NCI-H128 (cell line): Measurements from ENCODE around the gene GABRP.
"Not testable (repeated sequence)": the region's sequence is repeated elsewhere in the genome, so short reads cannot be mapped to it uniquely, and the experiment has no call there.

Experiments
- DNase-seq: peaks from one replicate; lab custom pipeline; 2025; ENCODE audit not compliant: unreplicated experiment; lab: John Stamatoyannopoulos, UW

GABRP gene

GRCh38 chr5:170754508-170754907 lies 29.0 kb upstream of the GABRP start:
- DNase-seq: not testable (repeated sequence)

DNA sequence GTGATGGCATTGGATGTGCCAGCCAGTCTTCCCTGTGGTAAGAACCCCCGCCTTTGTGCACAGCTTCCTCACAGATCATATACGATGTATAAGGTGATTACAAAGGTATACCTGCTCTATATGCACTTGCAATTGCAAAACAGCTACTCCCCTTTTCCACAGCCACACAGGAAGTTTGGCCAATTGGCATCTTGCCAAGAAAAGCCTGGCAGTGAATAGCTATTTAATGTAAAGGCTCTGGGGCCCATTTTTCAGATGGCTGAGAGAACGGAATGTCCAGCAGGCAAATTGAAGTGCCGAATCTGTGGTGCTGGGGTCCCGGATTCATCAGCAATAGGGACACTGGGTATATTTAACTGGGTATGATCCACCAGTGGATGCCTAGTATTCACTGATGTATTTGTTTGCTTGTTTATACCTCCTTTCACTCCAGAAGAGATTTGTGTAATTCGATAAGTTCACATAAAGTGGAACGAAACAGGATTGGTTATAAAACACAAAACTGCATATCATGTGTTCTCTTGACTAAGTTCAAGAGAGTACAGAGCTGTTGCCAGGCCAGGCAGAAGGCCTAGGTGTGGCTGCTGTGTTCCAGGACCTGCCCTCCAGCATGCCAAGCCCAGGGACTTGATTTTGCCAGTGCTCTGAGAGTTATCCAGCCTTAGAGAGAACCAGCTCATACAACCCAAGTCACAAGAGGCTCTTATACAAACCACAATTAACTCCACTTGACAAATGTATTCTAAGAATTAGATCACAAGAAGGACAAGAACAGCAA lies 27.7 kb upstream of the GABRP start:
- no peak for DNase-seq

DNA sequence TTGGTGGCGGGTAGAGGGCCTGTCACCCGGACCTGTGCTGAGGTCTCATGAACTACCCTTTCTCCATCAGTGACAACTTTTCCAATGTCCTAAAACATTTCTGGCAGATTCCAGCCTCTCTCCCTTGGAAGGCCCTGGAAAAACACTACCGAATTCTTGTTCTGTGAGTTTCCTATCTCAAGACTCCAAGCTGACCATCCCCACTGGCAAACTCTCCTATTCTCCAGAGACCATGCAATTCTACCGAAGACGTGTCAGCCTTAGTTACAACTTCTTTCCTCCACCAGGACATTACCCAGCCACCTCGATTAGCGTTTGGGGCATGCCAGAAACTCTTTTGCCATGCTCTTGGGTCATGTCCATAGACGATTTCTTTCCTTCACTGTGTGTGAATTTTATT lies 26.8 kb upstream of the GABRP start:
- DNase-seq: no peak

GRCh38 chr5:170757182-170757601 lies 26.3 kb upstream of the GABRP start:
- DNase-seq: no peak

DNA sequence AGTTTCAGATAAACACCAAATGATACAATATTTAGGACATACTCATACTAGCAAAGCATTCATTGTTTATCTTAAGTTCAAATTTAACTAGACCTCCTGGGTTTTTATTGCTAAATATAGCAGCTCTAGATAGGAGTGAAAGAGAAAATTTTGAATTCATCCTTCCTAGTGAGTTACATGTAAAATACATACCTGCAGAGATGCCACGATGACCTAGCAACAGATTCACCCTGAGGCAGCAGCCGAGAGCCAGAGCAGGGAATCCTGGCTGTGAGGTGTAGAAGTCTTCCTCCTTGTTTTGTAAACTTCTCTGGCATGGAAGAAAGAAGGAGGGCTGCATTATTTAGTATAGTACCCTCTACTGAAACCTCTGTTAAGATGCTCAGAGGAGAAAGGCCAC lies 25.9 kb upstream of the GABRP start:
- DNase-seq: no peak

DNA sequence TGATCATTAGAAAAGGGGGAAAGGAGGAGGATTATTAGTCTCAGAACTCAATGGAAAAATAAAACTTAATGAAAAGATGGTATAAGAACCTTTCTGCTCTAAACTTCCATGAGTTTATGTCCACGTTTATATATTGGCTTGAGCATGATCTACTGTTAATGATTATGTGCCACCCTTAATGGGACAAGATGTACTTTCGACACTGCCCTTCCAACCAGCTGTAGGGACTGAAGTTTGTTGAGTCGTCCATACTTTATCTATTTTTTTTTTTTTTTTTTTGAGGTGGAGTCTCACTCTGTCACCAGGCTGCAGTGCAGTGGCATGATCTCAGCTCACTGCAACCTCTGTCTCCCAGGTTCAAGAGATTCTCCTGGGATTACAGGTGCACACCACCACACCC lies 25.0 kb upstream of the GABRP start:
- DNase-seq: no peak

DNA sequence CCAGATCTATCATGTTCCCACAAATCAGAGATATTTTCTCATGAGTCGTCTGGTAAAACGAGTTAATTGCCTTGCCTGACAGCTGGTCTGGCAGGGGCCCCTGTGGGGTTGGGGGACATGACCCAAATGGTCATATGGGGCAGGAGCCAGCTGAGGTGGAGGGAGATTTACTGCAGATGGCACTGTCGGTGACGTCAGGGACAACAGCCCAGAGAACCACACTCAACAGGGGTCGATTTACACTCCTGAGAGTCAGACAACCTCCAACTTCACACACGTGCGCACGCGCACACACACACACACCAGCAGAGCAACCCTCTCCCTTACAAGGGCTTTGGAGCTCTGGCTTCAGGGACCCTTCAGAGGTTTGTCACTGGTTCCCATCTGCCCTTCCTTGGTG lies 23.4 kb upstream of the GABRP start:
- DNase-seq: no peak

DNA sequence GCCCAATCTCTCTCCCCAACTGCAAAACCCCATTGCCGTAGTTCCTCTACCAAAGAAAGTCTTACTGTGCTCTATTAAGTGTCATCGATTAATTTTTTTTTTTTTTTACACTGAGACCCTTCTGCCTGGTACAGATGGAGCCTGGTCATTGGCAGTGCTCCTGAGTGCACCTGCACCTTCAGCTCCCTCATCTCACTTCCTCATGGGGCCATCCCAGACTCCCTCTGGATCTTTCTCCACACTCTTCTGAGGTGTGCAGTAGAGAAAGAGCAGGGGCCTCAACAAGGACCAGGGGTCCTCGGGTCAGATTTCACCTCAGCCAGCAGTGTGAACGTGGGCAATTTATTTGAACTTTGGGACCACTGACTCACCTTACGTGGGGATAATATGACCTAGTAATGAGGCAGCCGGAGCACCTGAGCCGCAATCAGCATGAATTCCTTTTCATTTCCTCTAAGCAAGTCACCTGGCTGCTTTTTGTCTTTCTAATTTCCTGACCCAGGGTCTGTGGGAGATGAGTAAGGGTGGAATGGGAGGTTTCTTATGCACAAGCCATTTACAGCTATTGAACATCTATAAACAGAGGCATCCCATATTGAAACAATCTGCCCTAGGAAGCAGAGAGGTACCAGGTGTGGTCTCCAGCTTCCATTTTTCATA lies 22.3 kb upstream of the GABRP start:
- DNase-seq: no peak

DNA sequence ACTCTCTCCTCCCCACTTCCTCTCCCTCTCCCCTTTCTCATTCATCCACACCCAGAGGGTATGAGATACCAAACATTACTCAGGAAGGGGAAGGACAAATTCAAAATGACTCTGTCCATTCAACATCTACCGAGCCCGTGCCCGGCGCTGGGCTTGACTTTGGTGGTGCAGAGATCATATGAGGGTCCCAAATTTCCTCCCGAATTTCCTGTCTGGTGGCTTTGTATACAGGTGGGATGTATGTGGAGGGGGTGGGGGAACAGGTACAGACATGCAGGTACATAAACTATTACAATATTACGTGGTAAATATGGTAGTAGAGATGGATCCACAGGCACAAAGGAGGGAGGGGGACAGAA lies 21.8 kb upstream of the GABRP start:
- DNase-seq: no peak

GRCh38 chr5:170762298-170762697 lies 21.2 kb upstream of the GABRP start:
- DNase-seq: not testable (repeated sequence)

DNA sequence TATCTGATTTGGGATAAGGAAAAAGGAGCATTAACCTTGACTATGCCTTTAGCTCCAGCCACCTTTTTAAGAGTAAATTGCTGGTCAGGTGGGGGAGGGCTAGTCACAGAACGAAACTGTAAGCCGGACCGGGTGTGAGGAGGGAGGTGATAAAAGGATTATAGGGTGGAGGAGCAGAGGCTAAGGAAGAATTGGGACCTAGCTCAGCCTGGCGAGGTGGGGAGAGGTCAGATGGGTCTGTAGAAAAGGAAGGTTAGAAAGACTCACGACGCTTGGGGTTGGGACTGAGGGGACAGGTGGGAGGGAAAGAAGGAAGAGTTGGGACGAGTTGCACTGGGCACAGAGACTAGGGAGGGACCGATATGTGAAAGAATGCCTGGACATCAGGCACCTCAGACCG lies 17.7 kb upstream of the GABRP start:
- not testable (repeated sequence) for DNase-seq

GRCh38 chr5:170769246-170769645 lies 14.3 kb upstream of the GABRP start:
- DNase-seq: no peak

DNA sequence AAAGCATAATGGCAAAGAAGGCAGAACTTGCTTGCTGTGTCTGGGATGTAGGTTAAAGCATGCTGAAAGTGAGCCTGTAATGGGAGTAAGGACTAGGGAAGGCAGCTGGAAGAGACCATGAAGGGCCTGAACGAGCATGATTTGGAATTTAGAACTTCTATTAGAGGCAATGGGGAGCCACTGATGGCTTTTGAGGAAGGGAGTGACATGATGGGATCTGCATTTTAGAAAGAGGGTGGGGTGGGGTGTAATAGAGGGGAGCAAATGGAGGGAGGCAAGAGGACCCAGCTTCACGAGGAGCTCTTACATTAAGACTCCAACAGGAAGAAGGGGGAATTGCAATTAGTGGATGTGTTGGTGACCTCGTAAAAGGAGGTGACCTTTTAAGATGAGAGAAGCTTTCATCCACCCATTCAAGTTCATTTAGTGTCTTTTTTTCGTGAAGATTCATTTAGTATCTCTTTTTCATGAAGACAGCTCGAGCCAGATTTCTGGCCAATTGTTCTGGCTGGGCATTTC lies 13.6 kb upstream of the GABRP start:
- no peak for DNase-seq

- no peak for DNase-seq
Observed at GRCh38 chr5:170771496-170771895, 12.0 kb upstream of the GABRP start.

GRCh38 chr5:170773024-170773985 lies 10.2 kb upstream of the GABRP start:
- no peak for DNase-seq

GRCh38 chr5:170774831-170775230 lies 8.7 kb upstream of the GABRP start:
- no peak for DNase-seq

DNA sequence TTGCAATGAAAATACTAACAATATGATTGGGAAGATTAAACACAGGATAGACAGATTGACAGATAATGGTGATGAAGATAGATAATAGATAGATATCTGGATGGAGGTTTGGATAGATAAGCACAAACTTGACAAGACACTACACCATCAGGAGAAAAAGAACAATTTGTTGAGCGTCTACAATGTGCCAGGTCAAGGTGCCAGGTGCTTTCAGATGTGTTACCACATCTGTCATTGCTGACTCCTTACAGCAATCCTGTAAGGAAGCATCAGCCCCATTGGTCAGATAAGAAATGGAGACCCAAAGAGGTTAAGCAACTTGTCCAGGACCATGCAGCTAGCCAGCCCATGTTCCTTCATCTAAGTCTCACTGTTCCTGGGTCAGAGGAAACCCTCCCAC lies 1.6 kb upstream of the GABRP start:
- DNase-seq: no peak

DNA sequence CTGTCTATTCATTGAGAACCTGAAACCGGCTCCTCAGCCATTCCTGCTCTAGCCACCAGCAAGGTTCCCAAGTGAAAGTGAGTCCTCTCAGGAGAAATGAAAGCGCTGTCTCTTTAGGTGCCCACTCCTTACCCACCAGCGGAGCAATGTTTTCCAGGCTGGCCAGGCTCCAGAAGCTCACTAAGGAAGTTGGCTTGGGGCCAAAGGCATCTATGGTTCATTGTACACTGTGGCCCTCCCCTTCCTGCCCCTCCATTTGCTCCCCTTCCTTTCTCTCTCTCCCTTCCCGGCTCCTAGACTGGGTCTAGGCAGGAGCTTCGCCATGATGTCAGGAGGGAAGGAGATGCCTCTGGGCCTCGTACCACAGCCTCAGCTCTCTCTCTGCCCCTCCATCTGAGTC lies 1.1 kb upstream of the GABRP start:
- no peak for DNase-seq

DNA sequence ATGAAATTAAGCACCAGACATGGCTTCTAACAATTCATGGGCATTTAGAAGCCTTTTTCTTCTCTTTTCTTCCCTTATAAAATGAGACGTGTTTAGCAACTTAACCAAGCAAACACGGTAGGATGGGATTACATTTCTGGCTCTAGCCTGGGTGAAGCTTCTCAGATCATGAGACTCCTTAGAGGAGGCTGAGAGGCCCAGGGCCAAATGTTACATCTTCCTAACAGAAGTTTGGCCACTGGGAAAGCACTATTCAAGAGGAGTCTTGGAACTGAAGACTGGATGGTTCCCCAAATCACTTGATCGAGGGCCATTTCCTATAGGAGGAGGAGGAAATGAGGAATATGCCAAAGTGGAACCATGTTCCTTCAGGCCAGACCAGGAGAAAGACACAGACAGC lies 1.9 kb downstream of the GABRP start:
- DNase-seq: no peak

DNA sequence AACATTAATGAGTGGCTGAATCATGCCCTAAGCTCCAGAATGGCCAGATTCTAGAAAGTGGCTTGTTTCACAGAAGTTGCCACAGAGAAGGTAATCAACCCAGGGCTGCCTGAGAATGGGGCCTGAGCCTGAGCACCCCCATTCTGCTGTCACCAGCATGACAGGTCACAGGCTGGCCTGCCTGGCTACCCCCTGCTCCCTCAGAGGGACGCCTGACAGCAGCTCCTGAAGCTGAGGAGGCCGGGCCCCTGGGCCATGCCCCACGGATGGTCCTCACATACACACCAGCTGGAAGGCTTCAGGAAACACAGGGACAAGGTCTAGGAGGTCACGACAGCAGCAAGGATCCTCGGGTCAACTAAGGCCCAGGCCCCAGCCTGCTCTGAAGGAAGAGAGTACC lies 3.7 kb downstream of the GABRP start:
- DNase-seq: no peak

DNA sequence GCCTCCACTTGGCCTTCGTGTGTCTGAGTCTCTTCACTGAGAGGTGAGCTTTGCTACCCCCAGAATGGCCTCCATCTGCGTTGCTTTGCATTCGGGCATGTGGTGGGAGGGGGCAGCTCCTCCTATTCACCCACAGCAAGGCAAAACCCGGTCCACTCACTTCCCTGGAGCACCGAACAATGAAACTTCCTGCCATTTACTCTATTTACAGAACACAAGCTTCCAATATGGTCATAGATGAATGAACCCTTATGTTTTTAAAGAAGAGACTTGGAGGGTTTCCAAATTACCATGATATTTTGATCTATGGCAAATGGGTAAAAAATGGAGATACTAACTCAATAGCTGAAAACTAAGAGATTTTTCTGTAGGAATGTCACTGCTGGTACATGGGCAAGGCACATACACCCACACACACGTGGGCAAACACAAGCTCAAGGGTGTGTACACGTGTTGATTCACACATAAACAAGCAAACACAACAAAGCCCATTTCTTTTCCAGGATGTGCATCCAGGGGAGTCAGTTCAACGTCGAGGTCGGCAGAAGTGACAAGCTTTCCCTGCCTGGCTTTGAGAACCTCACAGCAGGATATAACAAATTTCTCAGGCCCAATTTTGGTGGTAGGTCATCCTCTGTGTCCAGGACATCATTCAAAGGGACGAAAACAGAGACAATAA lies 5.2 kb downstream of the GABRP start:
- no peak for DNase-seq
